ENCODE data around the gene MDH2.
"Not testable (repeated sequence)": the region's sequence is repeated elsewhere in the genome, so short reads cannot be mapped to it uniquely, and the experiment has no call there.

Gene MDH2

GRCh38 chr7:76049295-76049694 is 1.4 kb downstream of the MDH2 start:
- no peak for DNase-seq

DNA sequence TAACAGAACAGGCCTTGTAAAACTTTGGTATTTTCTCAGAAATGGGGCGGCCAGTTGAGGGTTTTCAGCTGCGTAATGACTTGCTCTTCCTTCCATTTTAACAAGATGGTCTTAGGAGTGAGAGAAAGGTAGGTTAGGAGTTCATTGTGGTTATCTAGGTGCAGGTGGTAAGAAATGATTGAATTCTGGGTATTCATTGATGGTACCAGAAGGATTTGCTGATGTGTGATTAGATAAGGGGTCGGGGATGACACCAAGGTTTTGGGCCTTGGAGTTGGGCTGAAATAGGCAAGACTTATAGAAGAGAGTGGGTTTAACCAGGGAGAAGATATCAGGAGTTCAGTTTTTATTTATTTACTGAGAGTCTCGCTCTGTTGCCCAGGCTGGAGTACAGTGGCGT is 2.6 kb downstream of the MDH2 start:
- DNase-seq = no peak

DNA sequence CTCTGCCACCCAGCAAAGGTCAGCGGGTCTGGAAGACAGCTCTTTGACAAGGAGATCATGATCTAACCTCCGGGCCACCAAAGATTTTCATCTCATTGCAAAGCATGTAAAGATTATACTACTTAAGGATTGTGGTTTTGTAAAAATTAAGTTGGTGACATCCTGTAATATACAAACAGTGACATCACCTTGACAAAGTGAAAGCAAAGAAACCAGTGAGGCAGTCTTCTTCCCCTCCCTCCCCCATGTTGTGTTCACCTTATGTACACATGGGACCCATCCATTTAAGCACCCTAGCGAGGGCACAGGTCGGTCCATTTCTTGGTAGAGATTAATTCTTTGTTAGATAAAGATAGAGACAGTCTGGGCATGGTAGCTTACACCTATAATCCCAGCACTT is 3.9 kb downstream of the MDH2 start:
- no peak for DNase-seq

DNA sequence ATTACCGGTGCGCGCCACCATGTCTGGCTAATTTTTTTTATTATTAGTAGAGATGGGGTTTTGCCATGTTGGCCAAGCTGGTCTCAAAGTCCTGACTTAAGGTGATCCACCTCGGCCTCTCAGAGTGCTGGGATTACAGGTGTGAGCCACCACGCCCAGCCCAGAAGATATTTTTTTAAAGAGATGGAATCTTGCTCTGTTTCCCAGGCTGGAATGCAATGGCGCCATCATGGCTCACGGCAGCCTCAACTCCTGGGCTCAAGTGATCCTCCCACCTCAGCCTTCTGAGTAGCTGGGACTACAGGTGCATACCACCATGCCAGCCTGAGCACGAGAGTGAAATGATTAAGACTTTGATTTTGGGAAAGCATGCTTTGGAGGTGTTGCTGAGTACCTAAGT is 4.8 kb downstream of the MDH2 start:
- DNase-seq = not testable (repeated sequence)

DNA sequence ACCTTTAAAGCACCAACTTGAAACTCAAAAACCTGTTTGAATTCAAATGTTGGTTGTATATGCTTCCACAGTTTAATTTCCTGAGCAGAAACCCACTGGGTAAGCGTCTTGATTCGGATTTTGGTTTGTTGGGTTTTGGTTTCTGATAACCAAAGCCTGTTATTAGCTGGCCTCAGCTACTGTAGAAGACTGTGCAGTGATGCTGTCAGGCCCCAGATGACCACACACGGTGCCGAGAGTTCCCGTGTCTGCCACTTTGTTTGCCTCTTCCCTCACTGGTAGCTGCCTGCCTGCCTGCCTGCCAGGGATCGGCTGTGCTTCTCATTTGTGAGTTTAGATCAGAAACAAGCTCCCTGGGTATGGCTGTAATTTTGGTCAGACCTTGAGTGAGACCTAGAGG is 5.6 kb downstream of the MDH2 start:
- no peak for DNase-seq

GRCh38 chr7:76054123-76055120 is 6.5 kb downstream of the MDH2 start:
- peak; percentile 58 for DNase-seq

GRCh38 chr7:76056241-76056640 is 8.3 kb downstream of the MDH2 start:
- DNase-seq = no peak

- no peak for DNase-seq
Observed at GRCh38 chr7:76057103-76057812, 9.4 kb downstream of the MDH2 start.

- DNase-seq = no peak
Observed at GRCh38 chr7:76057813-76058145, 9.9 kb downstream of the MDH2 start.

DNA sequence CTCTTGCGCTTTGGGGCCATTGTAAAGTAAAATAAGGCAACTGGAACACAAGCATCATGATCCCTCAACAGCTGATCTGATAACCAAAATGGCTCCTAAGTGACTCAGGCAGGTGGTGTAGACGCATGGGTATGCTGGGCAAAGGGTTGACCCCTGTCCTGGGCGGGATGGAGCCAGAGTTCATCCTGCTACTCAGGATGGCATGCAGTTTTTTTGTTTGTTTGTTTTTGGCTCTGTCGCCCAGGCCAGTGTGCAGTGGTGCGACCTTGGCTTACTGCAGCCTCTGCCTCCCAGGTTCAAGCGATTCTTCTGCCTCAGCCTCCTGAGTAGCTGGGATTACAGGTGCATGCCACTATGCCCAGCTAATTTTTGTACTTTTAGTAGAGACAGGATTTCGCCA is 10.8 kb downstream of the MDH2 start:
- not testable (repeated sequence) for DNase-seq

DNA sequence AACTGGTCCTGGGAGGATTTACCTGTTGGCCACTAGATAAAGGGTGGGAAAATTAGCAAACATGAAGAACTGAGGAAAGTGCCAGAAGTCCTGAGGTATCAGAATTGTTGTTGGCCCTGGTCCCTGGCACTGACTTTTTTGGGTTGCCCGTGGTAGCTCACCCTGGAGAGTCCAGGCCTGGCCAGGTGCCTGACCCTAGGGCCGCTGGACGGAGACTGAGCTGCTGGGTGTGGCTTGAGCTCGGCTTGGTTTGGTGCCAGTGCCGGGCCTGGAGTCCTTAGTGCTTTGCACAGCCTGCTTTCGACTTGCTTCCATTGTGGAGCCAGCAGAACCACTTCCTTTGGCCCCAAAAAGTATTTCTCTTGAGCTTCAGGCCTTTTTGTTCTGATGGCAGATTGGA is 12.9 kb downstream of the MDH2 start:
- DNase-seq = no peak

- no peak for DNase-seq
Observed at GRCh38 chr7:76062254-76062653, 14.3 kb downstream of the MDH2 start.

GRCh38 chr7:76063114-76063513 is 15.2 kb downstream of the MDH2 start:
- no peak for DNase-seq

GRCh38 chr7:76063525-76063924 is 15.6 kb downstream of the MDH2 start:
- DNase-seq = no peak

DNA sequence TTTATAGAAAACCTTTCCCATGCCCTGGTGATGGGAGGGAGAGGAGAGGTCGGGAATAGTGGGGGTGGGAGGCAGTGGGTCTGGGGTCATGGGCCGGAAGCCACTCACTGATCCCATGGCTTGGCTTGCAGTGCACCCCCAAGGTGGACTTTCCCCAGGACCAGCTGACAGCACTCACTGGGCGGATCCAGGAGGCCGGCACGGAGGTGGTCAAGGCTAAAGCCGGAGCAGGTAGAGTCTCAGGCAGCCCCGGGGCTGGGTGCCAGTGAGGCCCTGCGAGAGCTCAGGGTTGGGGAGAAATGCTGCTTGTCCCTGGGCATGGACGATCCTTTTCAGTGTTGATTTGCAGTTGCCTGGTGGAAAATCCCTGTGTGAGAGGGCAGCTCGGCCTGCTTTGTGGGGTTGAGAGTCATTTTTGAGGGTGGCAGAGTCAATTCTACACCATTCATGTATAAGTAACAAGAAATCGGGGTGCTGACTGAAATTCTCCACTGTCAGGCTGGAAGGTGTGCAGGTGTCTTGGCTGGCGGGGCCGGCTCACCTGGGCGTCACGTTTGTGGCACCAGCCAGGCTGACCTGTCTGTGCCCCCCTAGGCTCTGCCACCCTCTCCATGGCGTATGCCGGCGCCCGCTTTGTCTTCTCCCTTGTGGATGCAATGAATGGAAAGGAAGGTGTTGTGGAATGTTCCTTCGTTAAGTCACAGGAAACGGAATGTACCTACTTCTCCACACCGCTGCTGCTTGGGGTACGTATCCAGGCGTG is 16.5 kb downstream of the MDH2 start:
- DNase-seq = no peak

DNA sequence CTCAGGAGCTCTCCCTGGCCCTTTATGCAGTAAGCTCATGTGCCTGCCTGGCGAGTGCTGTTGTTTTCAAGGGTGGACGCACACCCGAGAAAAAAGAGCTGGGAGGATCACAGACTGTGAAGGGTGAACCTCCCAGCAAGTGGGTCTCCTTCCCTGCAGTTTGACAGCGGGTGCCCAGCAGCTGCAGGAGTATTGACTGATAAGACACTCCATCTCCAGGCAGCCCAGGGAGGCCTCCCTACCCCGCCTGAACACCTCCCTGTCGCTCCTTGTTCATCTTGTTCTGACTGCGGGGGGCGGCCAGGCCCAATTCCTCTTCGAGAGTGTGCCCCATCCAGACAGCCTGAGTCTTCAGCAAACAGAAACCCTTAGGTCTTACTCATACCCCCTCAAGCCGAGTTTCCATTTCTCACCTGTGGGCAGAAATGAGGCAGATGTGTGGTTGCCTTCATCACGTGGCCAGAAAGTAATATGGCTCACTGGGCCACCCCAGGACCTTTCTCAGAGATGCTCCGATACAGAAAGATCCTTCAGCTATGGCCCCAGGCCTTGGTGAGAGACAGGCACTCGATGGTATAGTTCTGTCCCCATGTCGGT is 17.2 kb downstream of the MDH2 start:
- DNase-seq = no peak

DNA sequence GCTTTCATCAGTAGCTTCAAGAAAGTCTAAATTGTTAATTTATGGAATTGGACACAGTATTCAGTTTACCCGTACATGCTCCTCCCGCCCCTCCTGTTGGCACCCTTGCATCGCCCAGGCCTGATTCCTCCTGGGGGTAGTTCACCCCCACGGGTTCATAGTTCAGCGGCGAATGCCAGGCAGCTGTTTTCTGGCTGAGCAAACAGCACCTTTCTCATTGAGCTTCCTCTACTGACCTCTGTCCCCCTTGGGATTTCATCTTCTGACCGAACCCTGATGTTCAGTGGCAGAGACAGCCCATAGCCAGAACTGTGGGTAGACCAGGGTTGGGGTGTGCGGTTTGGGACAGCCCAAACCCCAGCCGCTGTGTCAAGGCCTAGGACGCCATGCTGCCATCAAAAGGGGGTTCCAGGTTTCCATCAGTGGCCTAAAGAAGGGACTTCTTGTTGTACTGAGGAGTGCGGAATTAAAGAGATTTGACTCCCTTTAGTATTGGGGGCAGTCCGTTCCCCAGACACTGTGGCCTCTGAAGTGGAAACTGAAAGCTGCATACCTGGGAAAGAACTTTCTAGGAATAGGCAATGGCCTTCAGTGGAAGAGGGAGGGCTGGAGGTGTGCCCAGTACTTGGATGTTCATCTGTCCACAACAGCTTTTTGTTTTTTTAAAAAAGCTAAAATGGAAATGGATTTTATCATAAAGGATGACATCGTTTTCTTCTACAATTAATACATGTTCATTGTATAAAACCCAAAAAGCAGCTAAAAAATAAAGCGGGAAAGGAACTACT is 19.0 kb downstream of the MDH2 start:
- DNase-seq = no peak

DNA sequence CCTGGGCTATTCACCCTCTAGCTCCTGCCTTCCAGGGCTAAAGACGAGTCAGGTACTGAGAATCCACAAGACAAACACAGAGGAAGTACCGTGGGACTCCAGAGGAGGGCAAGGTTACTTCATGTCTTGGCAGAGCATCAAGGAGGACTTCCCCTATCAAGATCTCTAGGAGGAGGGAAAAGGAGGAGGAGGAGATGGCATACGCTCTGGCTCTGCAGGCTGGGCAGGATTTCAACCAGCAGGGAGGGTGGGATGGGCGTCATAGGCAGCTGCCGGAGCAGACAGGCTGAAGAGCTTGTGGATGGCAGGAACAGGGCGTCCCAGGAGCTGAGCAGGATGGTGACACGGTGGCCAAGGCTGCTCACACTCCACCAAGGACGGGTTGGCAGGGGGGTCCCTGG is 21.3 kb downstream of the MDH2 start:
- peak; percentile 56 for DNase-seq

- no peak for DNase-seq
Observed at GRCh38 chr7:76071316-76072242, 23.7 kb downstream of the MDH2 start.

DNA sequence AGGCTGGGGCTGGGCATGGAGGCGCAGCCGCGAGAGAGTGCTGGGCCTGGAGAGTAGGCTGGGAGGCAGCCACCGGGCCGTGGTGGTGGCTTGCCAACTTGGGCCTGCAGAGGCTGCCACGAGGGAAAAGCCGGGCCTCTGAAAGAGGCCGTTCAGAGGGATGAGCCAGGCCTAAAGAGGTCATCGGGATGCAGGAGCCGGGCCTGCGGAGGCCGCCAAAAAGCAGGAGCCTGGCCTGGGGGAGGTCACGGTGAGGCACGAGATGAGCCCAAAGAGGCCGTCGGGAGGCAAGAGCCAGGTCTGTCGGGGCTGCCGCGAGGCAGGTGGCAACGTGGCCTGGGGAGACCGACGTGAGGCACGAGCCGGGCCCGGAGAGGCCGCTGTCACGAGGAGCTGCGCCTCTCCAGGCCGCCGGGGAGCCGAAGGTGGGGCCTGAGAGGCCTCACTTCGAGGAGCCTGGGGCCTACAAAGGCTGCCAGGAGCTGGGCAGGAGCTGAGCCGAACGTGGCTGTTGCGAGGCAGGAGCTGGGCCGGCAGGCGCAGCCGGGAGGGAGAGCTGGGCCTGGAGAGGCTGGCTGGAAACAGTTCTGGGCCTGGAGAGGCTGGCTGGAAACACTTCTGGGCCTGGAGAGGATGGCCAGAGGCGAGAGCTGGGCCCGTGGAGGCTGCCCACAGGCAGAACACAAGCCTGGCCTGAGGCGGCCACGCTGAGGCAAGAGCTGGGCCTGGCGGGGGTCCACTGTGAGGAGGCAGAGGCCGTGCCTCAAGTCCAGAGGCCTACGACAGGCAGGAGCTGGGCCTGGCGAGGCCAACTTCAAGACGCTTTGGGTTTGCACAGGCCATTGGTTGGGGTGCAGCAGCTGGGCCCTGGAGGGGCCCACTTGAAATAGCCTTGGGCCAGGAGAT is 24.6 kb downstream of the MDH2 start:
- DNase-seq = no peak

Measured in T1000 (cell line).